GM12878 (cell line): ENCODE data around the gene SHISA9. TPM values are rescaled to one million over a fixed set of nuclear protein-coding genes. Genes with fewer than 3 reads are reported as not detected.

Experiments used
- ATAC-seq: fragments of 200-7000 bp; cut with Tn5 transposase; 3 replicates; pipeline ENCODE4 v1.9.1; 2020; ENCODE audit warnings: mild to moderate bottlenecking, moderate library complexity
- BruUV-seq: library from RNA; stranded (reverse); fragments of 400-500 nt; replicated peaks from 2 replicates; lab custom pipeline; 2021; lab: Mats Ljungman, UMichigan
- CTCF ChIA-PET: fragments of 300-600 bp; sonication (Branson Sonifier 250); formaldehyde crosslinking; extraction: SDS; loops from one replicate; lab custom pipeline; 2021; ENCODE audit warnings: inconsistent platforms; lab: Yijun Ruan, JAX
- POLR2A ChIA-PET: fragments of 350-600 bp; formaldehyde crosslinking; extraction: SDS; loops from one replicate; lab custom pipeline; 2021; ENCODE audit warnings: inconsistent platforms; lab: Charles Lee
- RAD21 ChIA-PET: fragments of 300-600 bp; sonication (Branson Sonifier 250); formaldehyde crosslinking; loops from one replicate; lab custom pipeline; 2023; ENCODE audit warnings: antibody characterized with exemption; ENCODE audit not compliant: unreplicated experiment; lab: Charles Lee
- SMC1A ChIA-PET: fragments of 300-600 bp; sonication (Branson Sonifier 250); formaldehyde crosslinking; loops from one replicate; lab custom pipeline; 2023; ENCODE audit not compliant: unreplicated experiment, uncharacterized antibody; lab: Charles Lee
- DNase-seq: peaks from one replicate; pipeline ENCODE4 v3.0.0-alpha.2; 2011; ENCODE audit warnings: low read depth, low spot score
- FAIRE-seq: peaks from 3 replicates; lab custom pipeline; 2011; peaks lifted over from hg19 to GRCh38; lab: Jason Lieb, UNC
- H2AFZ ChIP-seq: 2 replicates; pipeline ENCODE4 v1.6.0; 2011; ENCODE audit warnings: low read depth, low read length, control low read depth; ENCODE audit not compliant: control insufficient read depth
- H3K27ac ChIP-seq: 2 replicates; pipeline ENCODE4 v1.5.1; 2011; ENCODE audit warnings: control low read depth; ENCODE audit not compliant: control insufficient read depth, insufficient read depth
- H3K27me3 ChIP-seq, 2 experiments: replicated peaks in 1 of 2; 2 replicates each; pipeline versions ENCODE4 v1.6.0 to v1.6.1; 2011; ENCODE audit warnings: low read length in 1 of 2; ENCODE audit not compliant: control insufficient read depth in 2 of 2, insufficient read depth in 2 of 2
- H3K36me3 ChIP-seq, 2 experiments: 2 replicates each; pipeline ENCODE4 v1.5.1; 2011; ENCODE audit warnings: low read length in 1 of 2; ENCODE audit not compliant: control insufficient read depth in 2 of 2, insufficient read depth in 2 of 2
- H3K4me1 ChIP-seq: 2 replicates; pipeline ENCODE4 v1.6.1; 2011; ENCODE audit warnings: mild to moderate bottlenecking, low read length, moderate library complexity, mixed read lengths; ENCODE audit not compliant: control insufficient read depth, insufficient read depth
- H3K4me2 ChIP-seq: 2 replicates; pipeline ENCODE4 v1.6.0; 2011; ENCODE audit warnings: control low read depth; ENCODE audit not compliant: control insufficient read depth, insufficient read depth
- H3K4me3 ChIP-seq: fragments of 200-600 bp; sonication (generic); 2 replicates; pipeline ENCODE4 v1.5.1; 2016
- H3K79me2 ChIP-seq: 2 replicates; pipeline ENCODE4 v1.6.0; 2011; ENCODE audit warnings: low read length; ENCODE audit not compliant: control insufficient read depth, insufficient read depth
- H3K9ac ChIP-seq: 2 replicates; pipeline ENCODE4 v1.8.0; 2011; ENCODE audit warnings: low read length, control low read depth, mixed read lengths; ENCODE audit not compliant: control insufficient read depth, insufficient read depth
- H3K9me3 ChIP-seq: replicated peaks from 3 replicates; pipeline ENCODE4 v1.5.1; 2011; ENCODE audit warnings: mild to moderate bottlenecking, low read length; ENCODE audit not compliant: control insufficient read depth, insufficient read depth
- H4K20me1 ChIP-seq: 2 replicates; pipeline ENCODE4 v1.6.0; 2011; ENCODE audit not compliant: control insufficient read depth, insufficient read depth
- CBX3 ChIP-seq: fragments of 200-600 bp; sonication (generic); IDR thresholded peaks from 2 replicates; pipeline ENCODE4 v1.6.1; 2016; ENCODE audit warnings: low read depth, borderline replicate concordance
- CTCF ChIP-seq, 3 experiments: IDR thresholded peaks in 2 of 3; conservative IDR thresholded peaks in 1 of 3; 2 replicates each; pipeline ENCODE4 v1.5.1; 2011; ENCODE audit warnings: low read depth in 3 of 3, low read length in 3 of 3, mild to moderate bottlenecking in 3 of 3, control low read depth in 2 of 3, moderate library complexity in 2 of 3, inconsistent platforms in 1 of 3, mixed read lengths in 1 of 3; ENCODE audit not compliant: control insufficient read depth in 2 of 3, insufficient read depth in 1 of 3; ENCODE audit errors: extremely low read depth in 1 of 3
- IRF4 ChIP-seq: IDR thresholded peaks from 2 replicates; pipeline ENCODE4 v1.6.1; 2011; ENCODE audit warnings: low read depth, low read length
- MEF2A ChIP-seq: IDR thresholded peaks from 2 replicates; pipeline ENCODE4 v1.6.1; 2011; ENCODE audit warnings: low read depth, mild to moderate bottlenecking, low read length, moderate library complexity; ENCODE audit not compliant: insufficient read depth
- MYC ChIP-seq: IDR thresholded peaks from 2 replicates; pipeline ENCODE4 v1.6.1; 2011; ENCODE audit warnings: mild to moderate bottlenecking, low read length, moderate library complexity, inconsistent platforms; ENCODE audit not compliant: insufficient read depth, insufficient replicate concordance, insufficient read length, severe bottlenecking
- PBX3 ChIP-seq: IDR thresholded peaks from 2 replicates; pipeline ENCODE4 v1.6.1; 2011; ENCODE audit warnings: mild to moderate bottlenecking, low read depth, low read length, moderate library complexity; ENCODE audit not compliant: insufficient replicate concordance
- PKNOX1 ChIP-seq: fragments of 450-650 bp; IDR thresholded peaks from 2 replicates; pipeline ENCODE4 v1.6.1; 2016; ENCODE audit warnings: mild to moderate bottlenecking
- RELB ChIP-seq: fragments of 450-650 bp; IDR thresholded peaks from 2 replicates; pipeline ENCODE4 v1.6.1; 2017; ENCODE audit warnings: low read depth, mild to moderate bottlenecking, moderate library complexity
- RUNX3 ChIP-seq: IDR thresholded peaks from 2 replicates; pipeline ENCODE4 v1.6.1; 2012; ENCODE audit warnings: low read length, inconsistent platforms
- SMARCA5 ChIP-seq: fragments of 450-650 bp; IDR thresholded peaks from 2 replicates; pipeline ENCODE4 v1.6.1; 2017; ENCODE audit warnings: mild to moderate bottlenecking
- TARDBP ChIP-seq: IDR thresholded peaks from 2 replicates; pipeline ENCODE4 v1.6.1; 2016; ENCODE audit warnings: borderline replicate concordance
- TBL1XR1 ChIP-seq: IDR thresholded peaks from 2 replicates; pipeline ENCODE4 v1.6.1; 2012; ENCODE audit warnings: low read depth, low read length, improper control_type of control experiment
- ZNF592 ChIP-seq: fragments of 450-650 bp; IDR thresholded peaks from 2 replicates; pipeline ENCODE4 v1.6.1; 2017; ENCODE audit warnings: mild to moderate bottlenecking, moderate library complexity
- ZZZ3 ChIP-seq: IDR thresholded peaks from 2 replicates; pipeline ENCODE4 v1.6.1; 2011; ENCODE audit warnings: low read depth; ENCODE audit not compliant: control insufficient read depth, insufficient read length
- WGBS: methylation state at CpG from one replicate; pipeline ENCODE4 v1.1.6; 2016; ENCODE audit warnings: low lambda C conversion rate; ENCODE audit not compliant: insufficient replicate concordance, insufficient coverage; ENCODE audit errors: missing lambda C conversion rate; 5-methylcytosine and 5-hydroxymethylcytosine counted together
- in situ Hi-C: fragments of 300-500 bp; cut with MboI; formaldehyde crosslinking; loops from 9 replicates; pipeline ENCODE4 v1.14.3; 2018; ENCODE audit warnings: mixed read lengths
- intact Hi-C: fragments of 100-400 bp; cut with micrococcal nuclease; formaldehyde crosslinking; loops from one replicate; pipeline ENCODE4 v1.14.2; 2022; ENCODE audit not compliant: unreplicated experiment
- polyA plus RNA-seq, 11 experiments: library from polyadenylated mRNA; depleted of rRNA in 4 of 11; unstranded in 6 of 11; stranded (reverse) in 5 of 11; fragments of >200 nt; fragmentation: Nextera tagmentation in 4 of 11; fragmentation: Illumina TruSeq in 1 of 11; extraction: Ambion mirVana in 4 of 11; extraction: Trizol in 1 of 11; gene quantifications; 1 replicate in 1 of 11; 2 replicates in 10 of 11; pipeline versions ENCODE4 v1.2.1 to v1.2.3, GENCODE V29; 2011 to 2016; ENCODE audit warnings: inconsistent platforms in 2 of 11, missing spikeins in 2 of 11, low read depth in 1 of 11
- total RNA-seq, 4 experiments: library from RNA; depleted of rRNA in 3 of 4; stranded (reverse); fragments of >200 nt in 3 of 4; fragmentation: Illumina TruSeq in 1 of 4; extraction: Trizol in 1 of 4; gene quantifications; 2 replicates each; pipeline versions ENCODE4 v1.2.1 to v1.2.3, GENCODE V29; 2013 to 2021

SHISA9 gene
- total and polyA plus RNA-seq, 10 of the 15 experiments (the other 5 are each of a cell fraction or from before 2014, with no cell fraction given) = 0.03 to 25.5 (median 0.07) TPM

GRCh38 chr16:13153696-13154095 is 252.3 kb downstream of the SHISA9 start:
- CTCF ChIA-PET = interaction anchor here (0.7 to 1.2 kb wide), 5 partner anchors 16 to 766 kb away, joined by 3 to 4 read pairs (median 3); no protein-coding TSS in a partner anchor
- TF ChIP-seq CTCF (IDR thresholded peaks at IDR 0.05 in 2 of 3, conservative IDR thresholded peaks at IDR 0.05 in 1 of 3; ENCODE audit: control insufficient read depth in 2 of 3, extremely low read depth in 1 of 3, insufficient read depth in 1 of 3, low read depth in 3 of 3, low read length in 3 of 3) (no peak), CBX3 (no peak), SMARCA5 (no peak), ZNF592 (no peak), RELB (no peak), PBX3 (no peak), TBL1XR1 (no peak), IRF4 (no peak), ZZZ3 (no peak), TARDBP (no peak), RUNX3 (no peak), MEF2A (no peak), MYC (no peak), PKNOX1 (no peak)

More at GRCh38 chr16:13153696-13154095, 252.3 kb downstream of the SHISA9 start:
- no TSS peak for BruUV-seq
- H2AFZ ChIP-seq = no peak overlapping the region
- H3K4me1 ChIP-seq = no peaks in the 10 kb centered on the region
- 15% methylated on average over 4 of the region's 4 CpGs for WGBS
- no peak overlapping the region for H3K4me3 ChIP-seq
- H3K4me2 ChIP-seq = no peak overlapping the region
- in situ Hi-C loops (no loop called here), intact Hi-C loops (no loop called here)
- no peaks in the 10 kb centered on the region for H3K79me2 ChIP-seq
- no peaks in the 10 kb centered on the region for H4K20me1 ChIP-seq
- H3K27me3 ChIP-seq = no peaks in the 10 kb centered on the region
- SMC1A ChIA-PET = interaction anchor here (1.1 to 3.3 kb wide), 12 partner anchors 15 to 254 kb away, joined by 3 to 21 read pairs (median 5); no protein-coding TSS in a partner anchor
- no peak overlapping the region for H3K27ac ChIP-seq
- ATAC-seq (no peak), DNase-seq (no peak), FAIRE-seq (no peak)
- RAD21 ChIA-PET = interaction anchor here (0.6 to 1.8 kb wide), 7 partner anchors 9 to 273 kb away, joined by 3 to 6 read pairs (median 3); no protein-coding TSS in a partner anchor
- H3K9me3 ChIP-seq = no peaks in the 10 kb centered on the region
- no peaks in the 10 kb centered on the region for H3K36me3 ChIP-seq
- POLR2A ChIA-PET = interaction anchor here (1.0 to 1.4 kb wide), 2 partner anchors 23 to 256 kb away, joined by 3 read pairs; no protein-coding TSS in a partner anchor
- no peak overlapping the region for H3K9ac ChIP-seq
